Measurements from ENCODE around the gene ALK.

Gene ALK

DNA sequence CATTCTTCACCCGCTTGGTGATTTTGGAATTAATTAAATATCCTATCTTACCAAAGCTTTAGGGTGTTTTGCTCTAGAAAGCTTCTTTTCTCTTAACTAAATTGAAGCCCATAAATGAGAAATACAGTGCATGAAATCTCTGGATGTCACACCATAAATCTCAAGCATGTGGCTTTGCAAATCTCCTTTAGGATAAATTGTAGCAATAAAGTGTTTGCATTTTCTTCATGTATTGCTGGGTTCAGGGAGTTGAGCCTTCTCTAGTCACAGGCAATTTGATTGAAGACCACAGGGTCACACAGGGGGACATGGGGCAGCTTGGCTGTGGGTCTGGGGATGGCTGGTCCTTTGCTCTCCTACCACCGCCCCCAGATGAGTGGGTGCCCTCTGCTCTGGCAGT is 442.0 kb downstream of the ALK start:
- TF ChIP-seq ZNF37A (tag by site-specific recombination; IDR thresholded peaks at IDR 0.05) (no peak), ZNF394 (tag by site-specific recombination; IDR thresholded peaks at IDR 0.05; ENCODE audit: borderline replicate concordance) (no peak), ZNF785 (tag by site-specific recombination; IDR thresholded peaks at IDR 0.05) (no peak), ZNF747 (tag by site-specific recombination; IDR thresholded peaks at IDR 0.05) (no peak), KLF1 (tag by site-specific recombination; IDR thresholded peaks at IDR 0.05) (no peak), BCL11B (tag by site-specific recombination; IDR thresholded peaks at IDR 0.05; ENCODE audit: low read depth) (no peak), KLF16 (tag by site-specific recombination; IDR thresholded peaks at IDR 0.05) (no peak)
- CTCF ChIA-PET, result no interaction called here
- no peaks in the 10 kb centered on the region for H3K36me3 ChIP-seq (ENCODE audit: control insufficient read depth in 2 of 2, insufficient read depth in 1 of 2, low read length in 2 of 2)
- no peaks in the 10 kb centered on the region for H3K4me1 ChIP-seq (ENCODE audit: control insufficient read depth, insufficient read depth, low read length)
- H3K4me3 ChIP-seq (ENCODE audit: low read depth, low read length), result no peak overlapping the region
- no peak overlapping the region for H3K27ac ChIP-seq (ENCODE audit: extremely low read depth, low read depth, low read length)
- POLR2A ChIA-PET, result no interaction called here
- no peaks in the 10 kb centered on the region for H3K9me3 ChIP-seq (ENCODE audit: control insufficient read depth, insufficient read depth, low read depth, low read length)

DNA sequence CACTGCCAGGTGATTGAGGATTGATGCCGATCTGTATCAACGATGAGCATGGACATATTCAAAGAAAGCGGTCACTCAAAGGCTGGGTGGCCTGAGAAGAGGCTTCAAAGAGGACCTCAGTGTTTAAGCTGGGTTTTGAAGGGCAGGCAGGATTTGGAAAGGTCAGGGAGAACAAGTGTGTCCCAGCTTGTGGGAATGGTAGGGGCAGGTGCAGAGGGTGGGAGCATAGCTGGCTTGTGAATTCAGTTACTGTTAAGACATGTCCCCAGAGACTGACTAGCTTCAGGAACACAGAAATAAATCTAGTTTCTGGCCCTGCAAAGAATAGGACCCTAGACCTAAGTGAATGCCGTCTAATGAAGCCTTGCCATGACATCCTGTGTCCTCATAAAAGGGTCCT is 442.7 kb downstream of the ALK start:
- no peaks in the 10 kb centered on the region for H3K4me1 ChIP-seq (ENCODE audit: control insufficient read depth, insufficient read depth, low read length)
- ChIA-PET POLR2A (no interaction called here), CTCF (interaction anchor here (0.6 kb wide), 1 partner anchor 442 kb away, joined by 3 read pairs; no protein-coding TSS in a partner anchor)
- H3K4me3 ChIP-seq (ENCODE audit: low read depth, low read length), result no peak overlapping the region
- no peak for TF ChIP-seq ZNF175 (tag by site-specific recombination; IDR thresholded peaks at IDR 0.05)
- no peak for TF ChIP-seq ZNF529 (tag by site-specific recombination; IDR thresholded peaks at IDR 0.05; ENCODE audit: insufficient replicate concordance)
- TF ChIP-seq ZNF792 (tag by site-specific recombination; IDR thresholded peaks at IDR 0.05), result no peak
- TF ChIP-seq FEZF1 (tag by site-specific recombination; IDR thresholded peaks at IDR 0.05), result no peak
- TF ChIP-seq, protein P1, sequence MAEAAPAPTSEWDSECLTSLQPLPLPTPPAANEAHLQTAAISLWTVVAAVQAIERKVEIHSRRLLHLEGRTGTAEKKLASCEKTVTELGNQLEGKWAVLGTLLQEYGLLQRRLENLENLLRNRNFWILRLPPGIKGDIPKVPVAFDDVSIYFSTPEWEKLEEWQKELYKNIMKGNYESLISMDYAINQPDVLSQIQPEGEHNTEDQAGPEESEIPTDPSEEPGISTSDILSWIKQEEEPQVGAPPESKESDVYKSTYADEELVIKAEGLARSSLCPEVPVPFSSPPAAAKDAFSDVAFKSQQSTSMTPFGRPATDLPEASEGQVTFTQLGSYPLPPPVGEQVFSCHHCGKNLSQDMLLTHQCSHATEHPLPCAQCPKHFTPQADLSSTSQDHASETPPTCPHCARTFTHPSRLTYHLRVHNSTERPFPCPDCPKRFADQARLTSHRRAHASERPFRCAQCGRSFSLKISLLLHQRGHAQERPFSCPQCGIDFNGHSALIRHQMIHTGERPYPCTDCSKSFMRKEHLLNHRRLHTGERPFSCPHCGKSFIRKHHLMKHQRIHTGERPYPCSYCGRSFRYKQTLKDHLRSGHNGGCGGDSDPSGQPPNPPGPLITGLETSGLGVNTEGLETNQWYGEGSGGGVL (tag by site-specific recombination; IDR thresholded peaks at IDR 0.05), result no peak
- no peak for TF ChIP-seq ZFP69B (tag by site-specific recombination; IDR thresholded peaks at IDR 0.05)
- TF ChIP-seq, protein P2, sequence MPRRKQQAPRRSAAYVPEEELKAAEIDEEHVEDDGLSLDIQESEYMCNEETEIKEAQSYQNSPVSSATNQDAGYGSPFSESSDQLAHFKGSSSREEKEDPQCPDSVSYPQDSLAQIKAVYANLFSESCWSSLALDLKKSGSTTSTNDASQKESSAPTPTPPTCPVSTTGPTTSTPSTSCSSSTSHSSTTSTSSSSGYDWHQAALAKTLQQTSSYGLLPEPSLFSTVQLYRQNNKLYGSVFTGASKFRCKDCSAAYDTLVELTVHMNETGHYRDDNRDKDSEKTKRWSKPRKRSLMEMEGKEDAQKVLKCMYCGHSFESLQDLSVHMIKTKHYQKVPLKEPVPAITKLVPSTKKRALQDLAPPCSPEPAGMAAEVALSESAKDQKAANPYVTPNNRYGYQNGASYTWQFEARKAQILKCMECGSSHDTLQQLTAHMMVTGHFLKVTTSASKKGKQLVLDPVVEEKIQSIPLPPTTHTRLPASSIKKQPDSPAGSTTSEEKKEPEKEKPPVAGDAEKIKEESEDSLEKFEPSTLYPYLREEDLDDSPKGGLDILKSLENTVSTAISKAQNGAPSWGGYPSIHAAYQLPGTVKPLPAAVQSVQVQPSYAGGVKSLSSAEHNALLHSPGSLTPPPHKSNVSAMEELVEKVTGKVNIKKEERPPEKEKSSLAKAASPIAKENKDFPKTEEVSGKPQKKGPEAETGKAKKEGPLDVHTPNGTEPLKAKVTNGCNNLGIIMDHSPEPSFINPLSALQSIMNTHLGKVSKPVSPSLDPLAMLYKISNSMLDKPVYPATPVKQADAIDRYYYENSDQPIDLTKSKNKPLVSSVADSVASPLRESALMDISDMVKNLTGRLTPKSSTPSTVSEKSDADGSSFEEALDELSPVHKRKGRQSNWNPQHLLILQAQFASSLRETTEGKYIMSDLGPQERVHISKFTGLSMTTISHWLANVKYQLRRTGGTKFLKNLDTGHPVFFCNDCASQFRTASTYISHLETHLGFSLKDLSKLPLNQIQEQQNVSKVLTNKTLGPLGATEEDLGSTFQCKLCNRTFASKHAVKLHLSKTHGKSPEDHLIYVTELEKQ (tag by site-specific recombination; IDR thresholded peaks at IDR 0.05; ENCODE audit: borderline replicate concordance), result no peak
- no peak for TF ChIP-seq ZBTB17 (tag by site-specific recombination; IDR thresholded peaks at IDR 0.05)
- TF ChIP-seq, protein P3, sequence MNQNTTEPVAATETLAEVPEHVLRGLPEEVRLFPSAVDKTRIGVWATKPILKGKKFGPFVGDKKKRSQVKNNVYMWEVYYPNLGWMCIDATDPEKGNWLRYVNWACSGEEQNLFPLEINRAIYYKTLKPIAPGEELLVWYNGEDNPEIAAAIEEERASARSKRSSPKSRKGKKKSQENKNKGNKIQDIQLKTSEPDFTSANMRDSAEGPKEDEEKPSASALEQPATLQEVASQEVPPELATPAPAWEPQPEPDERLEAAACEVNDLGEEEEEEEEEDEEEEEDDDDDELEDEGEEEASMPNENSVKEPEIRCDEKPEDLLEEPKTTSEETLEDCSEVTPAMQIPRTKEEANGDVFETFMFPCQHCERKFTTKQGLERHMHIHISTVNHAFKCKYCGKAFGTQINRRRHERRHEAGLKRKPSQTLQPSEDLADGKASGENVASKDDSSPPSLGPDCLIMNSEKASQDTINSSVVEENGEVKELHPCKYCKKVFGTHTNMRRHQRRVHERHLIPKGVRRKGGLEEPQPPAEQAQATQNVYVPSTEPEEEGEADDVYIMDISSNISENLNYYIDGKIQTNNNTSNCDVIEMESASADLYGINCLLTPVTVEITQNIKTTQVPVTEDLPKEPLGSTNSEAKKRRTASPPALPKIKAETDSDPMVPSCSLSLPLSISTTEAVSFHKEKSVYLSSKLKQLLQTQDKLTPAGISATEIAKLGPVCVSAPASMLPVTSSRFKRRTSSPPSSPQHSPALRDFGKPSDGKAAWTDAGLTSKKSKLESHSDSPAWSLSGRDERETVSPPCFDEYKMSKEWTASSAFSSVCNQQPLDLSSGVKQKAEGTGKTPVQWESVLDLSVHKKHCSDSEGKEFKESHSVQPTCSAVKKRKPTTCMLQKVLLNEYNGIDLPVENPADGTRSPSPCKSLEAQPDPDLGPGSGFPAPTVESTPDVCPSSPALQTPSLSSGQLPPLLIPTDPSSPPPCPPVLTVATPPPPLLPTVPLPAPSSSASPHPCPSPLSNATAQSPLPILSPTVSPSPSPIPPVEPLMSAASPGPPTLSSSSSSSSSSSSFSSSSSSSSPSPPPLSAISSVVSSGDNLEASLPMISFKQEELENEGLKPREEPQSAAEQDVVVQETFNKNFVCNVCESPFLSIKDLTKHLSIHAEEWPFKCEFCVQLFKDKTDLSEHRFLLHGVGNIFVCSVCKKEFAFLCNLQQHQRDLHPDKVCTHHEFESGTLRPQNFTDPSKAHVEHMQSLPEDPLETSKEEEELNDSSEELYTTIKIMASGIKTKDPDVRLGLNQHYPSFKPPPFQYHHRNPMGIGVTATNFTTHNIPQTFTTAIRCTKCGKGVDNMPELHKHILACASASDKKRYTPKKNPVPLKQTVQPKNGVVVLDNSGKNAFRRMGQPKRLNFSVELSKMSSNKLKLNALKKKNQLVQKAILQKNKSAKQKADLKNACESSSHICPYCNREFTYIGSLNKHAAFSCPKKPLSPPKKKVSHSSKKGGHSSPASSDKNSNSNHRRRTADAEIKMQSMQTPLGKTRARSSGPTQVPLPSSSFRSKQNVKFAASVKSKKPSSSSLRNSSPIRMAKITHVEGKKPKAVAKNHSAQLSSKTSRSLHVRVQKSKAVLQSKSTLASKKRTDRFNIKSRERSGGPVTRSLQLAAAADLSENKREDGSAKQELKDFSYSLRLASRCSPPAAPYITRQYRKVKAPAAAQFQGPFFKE (tag by site-specific recombination; IDR thresholded peaks at IDR 0.05; ENCODE audit: borderline replicate concordance), result no peak
- no peak for TF ChIP-seq ZNF776 (tag by site-specific recombination; IDR thresholded peaks at IDR 0.05; ENCODE audit: borderline replicate concordance)
- TF ChIP-seq, protein P4, sequence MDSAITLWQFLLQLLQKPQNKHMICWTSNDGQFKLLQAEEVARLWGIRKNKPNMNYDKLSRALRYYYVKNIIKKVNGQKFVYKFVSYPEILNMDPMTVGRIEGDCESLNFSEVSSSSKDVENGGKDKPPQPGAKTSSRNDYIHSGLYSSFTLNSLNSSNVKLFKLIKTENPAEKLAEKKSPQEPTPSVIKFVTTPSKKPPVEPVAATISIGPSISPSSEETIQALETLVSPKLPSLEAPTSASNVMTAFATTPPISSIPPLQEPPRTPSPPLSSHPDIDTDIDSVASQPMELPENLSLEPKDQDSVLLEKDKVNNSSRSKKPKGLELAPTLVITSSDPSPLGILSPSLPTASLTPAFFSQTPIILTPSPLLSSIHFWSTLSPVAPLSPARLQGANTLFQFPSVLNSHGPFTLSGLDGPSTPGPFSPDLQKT (IDR thresholded peaks at IDR 0.05; ENCODE audit: borderline replicate concordance, low read depth, low read length), result no peak
- TF ChIP-seq ZNF624 (tag by site-specific recombination; IDR thresholded peaks at IDR 0.05), result no peak
- TF ChIP-seq, protein P5, sequence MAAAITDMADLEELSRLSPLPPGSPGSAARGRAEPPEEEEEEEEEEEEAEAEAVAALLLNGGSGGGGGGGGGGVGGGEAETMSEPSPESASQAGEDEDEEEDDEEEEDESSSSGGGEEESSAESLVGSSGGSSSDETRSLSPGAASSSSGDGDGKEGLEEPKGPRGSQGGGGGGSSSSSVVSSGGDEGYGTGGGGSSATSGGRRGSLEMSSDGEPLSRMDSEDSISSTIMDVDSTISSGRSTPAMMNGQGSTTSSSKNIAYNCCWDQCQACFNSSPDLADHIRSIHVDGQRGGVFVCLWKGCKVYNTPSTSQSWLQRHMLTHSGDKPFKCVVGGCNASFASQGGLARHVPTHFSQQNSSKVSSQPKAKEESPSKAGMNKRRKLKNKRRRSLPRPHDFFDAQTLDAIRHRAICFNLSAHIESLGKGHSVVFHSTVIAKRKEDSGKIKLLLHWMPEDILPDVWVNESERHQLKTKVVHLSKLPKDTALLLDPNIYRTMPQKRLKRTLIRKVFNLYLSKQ (tag by site-specific recombination; IDR thresholded peaks at IDR 0.05; ENCODE audit: borderline replicate concordance), result no peak
- TF ChIP-seq ZBTB7A (tag by site-specific recombination; IDR thresholded peaks at IDR 0.05; ENCODE audit: low read depth), result no peak
- H3K36me3 ChIP-seq (ENCODE audit: control insufficient read depth in 2 of 2, insufficient read depth in 1 of 2, low read length in 2 of 2), result no peaks in the 10 kb centered on the region
- H3K27ac ChIP-seq (ENCODE audit: extremely low read depth, low read depth, low read length), result no peak overlapping the region
- H3K9me3 ChIP-seq (ENCODE audit: control insufficient read depth, insufficient read depth, low read depth, low read length), result no peaks in the 10 kb centered on the region

Measured in HEK293 (cell line).